ENCODE data around the gene NR1H3.

GRCh38 chr11:47306484-47306844 is 48.7 kb downstream of the NR1H3 start:
- TF ChIP-seq CTCF (conservative IDR thresholded peaks at IDR 0.05) (no peak), ZFX (IDR thresholded peaks at IDR 0.05) (no peak)

All from C4-2B (cell line).